Left forelimb (tissue), 1 donor: Measurements from ENCODE around the gene HSD11B2.

Experiments used
- DNase-seq: peaks from one replicate; pipeline ENCODE4 v3.0.0-alpha.2; 2018; ENCODE audit warnings: low spot score

Gene HSD11B2

GRCh38 chr16:67435758-67436164, 4.8 kb downstream of the HSD11B2 start:
- DNase-seq = no peak

DNA sequence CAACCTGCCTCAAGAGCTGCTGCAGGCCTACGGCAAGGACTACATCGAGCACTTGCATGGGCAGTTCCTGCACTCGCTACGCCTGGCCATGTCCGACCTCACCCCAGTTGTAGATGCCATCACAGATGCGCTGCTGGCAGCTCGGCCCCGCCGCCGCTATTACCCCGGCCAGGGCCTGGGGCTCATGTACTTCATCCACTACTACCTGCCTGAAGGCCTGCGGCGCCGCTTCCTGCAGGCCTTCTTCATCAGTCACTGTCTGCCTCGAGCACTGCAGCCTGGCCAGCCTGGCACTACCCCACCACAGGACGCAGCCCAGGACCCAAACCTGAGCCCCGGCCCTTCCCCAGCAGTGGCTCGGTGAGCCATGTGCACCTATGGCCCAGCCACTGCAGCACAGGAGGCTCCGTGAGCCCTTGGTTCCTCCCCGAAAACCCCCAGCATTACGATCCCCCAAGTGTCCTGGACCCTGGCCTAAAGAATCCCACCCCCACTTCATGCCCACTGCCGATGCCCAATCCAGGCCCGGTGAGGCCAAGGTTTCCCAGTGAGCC, 5.8 kb downstream of the HSD11B2 start:
- no peak for DNase-seq

DNA sequence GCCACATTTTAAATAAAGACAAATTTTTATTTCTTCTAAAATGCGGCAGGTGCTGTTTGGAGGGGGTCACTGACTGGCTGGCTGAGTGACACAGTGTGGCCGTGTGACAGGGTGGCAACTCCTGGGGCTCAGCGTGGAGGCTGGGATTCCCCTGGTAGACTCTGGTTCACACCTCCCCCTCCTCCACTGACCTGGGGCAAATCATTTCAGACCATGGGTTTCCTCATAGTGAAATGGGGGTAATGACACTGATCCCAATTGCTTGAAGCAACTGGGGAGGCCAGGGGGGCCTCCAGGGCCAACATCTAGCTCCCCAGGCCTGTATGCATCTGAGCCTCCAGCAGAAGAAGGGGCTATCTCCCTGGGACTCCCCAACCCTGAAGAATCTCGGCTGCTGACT, 6.6 kb downstream of the HSD11B2 start:
- DNase-seq = no peak

GRCh38 chr16:67438098-67438791, 7.3 kb downstream of the HSD11B2 start:
- no peak for DNase-seq

DNA sequence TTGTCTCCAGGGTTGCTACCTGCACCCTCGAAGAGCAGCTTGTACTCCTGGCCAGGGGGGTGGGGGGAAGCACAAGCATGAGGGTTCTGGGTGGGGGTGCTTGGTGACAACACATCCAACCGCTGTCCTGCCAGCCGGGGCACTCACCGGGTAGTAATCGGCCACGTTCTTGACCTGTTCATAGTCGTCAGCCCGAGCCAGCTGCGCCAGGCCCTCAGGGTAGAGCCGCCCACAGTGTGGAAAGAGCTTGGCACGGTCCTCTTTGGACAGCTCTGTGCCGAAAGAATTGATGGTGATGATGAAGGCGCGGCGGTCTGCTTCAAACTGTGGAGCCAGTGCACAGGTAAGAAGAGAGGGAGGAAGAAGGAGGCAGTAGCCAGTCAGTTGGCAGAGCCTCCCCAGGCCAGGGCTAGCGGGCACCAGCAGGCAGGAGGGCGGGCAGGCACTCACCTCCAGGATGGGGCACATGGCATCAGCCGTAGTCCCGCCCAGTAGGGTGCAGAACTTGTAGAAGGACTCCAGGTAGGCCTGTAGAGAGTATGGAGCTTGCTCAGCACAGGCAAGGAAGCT, 8.0 kb downstream of the HSD11B2 start:
- no peak for DNase-seq

GRCh38 chr16:67441271-67441753, 10.4 kb downstream of the HSD11B2 start:
- no peak for DNase-seq

GRCh38 chr16:67441907-67442306, 11.0 kb downstream of the HSD11B2 start:
- no peak for DNase-seq

- DNase-seq = no peak
Measured at GRCh38 chr16:67442581-67443255, 11.8 kb downstream of the HSD11B2 start.

GRCh38 chr16:67443265-67443664, 12.3 kb downstream of the HSD11B2 start:
- no peak for DNase-seq

DNA sequence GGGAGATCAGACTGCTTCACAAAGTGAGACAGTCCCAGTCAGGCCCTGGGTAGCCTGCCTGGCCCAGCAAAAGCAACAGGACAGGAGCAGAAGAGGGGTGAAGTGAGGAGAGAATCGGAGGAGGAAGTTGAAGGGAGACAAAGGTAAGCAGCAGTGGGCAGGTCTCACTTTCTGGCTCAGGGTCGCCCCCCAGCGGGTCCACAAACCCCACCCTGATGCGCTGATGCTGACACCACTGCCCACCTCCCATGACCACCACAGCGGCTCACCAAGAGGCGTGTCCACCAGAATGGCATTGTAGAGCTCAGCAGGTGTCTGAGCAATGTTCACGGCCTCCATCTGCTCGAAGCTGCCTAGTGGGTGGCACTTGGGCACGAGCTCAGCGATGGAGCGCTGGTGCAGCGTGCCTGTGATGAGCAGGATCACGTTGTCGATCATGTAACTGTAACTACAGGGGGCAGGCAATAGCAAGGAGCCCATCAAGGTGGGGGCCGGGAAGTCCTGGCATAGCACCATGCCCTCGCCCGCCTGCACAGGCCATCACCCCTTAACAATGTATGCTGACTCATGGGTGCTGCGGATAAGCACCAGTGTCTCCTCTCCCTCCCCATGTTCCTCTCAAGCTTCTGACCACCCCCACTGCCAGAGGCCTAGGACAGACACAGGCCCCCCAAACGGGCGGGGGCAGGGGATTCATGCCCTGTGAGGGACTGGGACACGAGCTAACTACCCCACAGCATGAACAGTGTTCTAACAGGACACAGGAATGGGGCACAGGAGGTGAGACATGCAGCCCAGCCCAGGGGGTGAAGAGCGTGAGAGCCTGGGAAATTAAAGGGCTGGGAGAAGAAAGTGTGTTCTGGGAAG, 13.6 kb downstream of the HSD11B2 start:
- DNase-seq = no peak

- DNase-seq = no peak
Measured at GRCh38 chr16:67445126-67445426, 14.2 kb downstream of the HSD11B2 start.

GRCh38 chr16:67445441-67445912, 14.6 kb downstream of the HSD11B2 start:
- DNase-seq = no peak

- DNase-seq = no peak
Measured at GRCh38 chr16:67445913-67446907, 15.3 kb downstream of the HSD11B2 start.

DNA sequence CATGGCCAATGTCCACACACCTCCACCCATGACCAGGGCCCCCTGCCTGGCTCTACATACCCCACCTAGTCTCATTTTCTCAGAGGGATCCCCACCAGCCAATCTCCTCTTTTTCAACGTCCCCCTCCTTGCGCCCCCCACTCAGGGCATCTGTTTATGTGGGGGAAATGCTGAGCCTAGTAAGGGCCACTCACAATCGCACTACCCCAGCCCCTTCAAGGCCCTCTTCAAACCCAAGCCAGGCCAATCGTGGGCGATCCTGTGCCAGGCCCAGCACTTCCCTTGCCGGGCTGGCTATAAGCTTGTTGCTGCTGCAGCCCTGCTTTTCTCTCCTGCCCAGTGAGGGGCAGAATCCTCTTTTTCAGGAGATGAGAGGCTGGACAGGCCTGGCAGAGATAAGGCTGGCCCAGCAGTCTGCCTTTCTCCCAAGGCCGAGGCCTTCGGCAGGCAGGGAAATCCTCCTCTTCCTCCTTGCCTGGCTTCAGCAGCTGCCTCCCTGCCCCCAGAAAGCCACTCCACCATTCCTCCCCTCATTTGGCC, 16.1 kb downstream of the HSD11B2 start:
- no peak for DNase-seq

GRCh38 chr16:67447508-67448076, 16.7 kb downstream of the HSD11B2 start:
- DNase-seq = no peak

DNA sequence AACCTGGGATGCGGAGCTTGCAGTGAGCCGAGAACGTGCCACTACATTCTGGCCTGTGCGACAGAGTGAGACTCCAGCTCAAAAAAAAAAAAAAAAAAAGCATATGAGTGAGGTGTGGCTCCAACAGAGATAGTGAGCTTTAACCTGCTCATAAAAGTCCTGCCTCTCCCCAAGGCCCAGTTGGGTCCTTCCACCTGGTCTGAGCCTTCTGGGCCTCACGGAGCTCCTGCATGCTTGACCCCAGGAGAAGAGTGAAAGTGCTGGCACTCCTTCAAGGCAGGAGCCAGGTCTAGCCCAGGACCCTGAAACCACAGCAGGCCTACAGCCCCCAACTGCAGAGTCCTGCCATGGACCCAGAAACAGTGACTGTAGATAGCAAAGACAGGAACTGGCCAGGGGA, 17.7 kb downstream of the HSD11B2 start:
- DNase-seq = no peak

DNA sequence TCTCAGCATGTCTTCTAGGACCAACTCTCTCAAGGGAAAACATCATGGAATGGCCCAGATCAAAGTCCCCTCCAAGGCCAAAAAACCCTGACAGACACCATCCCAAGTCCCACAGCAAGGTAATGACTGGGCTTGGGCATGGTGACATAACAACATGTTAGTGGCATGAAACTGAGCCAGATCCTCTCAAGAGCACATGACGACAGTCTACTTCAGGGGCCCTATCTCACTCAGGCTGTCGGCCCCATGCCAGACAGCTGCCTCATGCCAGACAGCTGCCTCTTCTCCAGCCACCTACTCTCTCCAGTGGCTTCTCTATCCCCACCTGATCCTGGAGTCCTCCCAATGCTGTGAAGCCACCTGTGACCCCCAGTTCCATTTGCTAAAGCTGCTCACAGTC, 18.4 kb downstream of the HSD11B2 start:
- DNase-seq = no peak

GRCh38 chr16:67449739-67450138, 18.8 kb downstream of the HSD11B2 start:
- no peak for DNase-seq

DNA sequence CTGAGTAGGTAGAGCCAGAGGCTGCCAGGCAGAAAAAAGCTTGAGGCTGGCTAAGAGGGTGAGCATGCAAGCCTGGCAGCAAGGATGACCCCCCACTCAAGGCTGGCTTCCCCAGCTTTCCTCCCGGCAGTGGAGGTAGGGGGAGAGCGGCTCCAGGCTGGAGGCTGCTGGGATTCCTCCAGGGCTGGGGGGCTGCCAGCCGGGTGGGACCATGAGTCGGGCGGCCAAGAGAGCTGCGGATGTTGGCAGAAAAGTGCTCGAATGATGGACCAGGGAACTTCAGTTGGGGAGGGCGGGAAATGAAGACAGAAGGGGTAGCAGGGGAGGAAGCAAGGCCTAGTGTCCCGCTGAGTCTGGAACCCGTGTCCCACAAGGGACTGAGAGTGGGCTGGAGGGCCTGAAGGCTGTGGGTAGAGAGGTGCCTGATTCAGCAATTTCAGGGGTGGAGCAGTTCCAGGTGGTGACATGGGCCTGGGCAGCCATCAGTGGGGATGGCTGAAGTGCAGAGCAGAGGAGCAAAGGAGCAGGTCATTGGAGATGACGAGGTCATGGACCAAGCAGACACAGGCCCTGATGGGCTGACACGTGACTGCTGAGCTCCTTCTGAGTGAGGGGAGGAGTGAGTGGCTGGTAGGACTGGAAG, 20.3 kb downstream of the HSD11B2 start:
- no peak for DNase-seq
